Spinal cord (tissue), 10 donors: ENCODE results near the gene FAM3D. TPM values are rescaled to one million over a fixed set of nuclear protein-coding genes. Genes with fewer than 3 reads are reported as not detected.
A peak's percentile ranks its signal among the peaks of the same experiment; 100 is the strongest.

Experiments
- DNase-seq, 6 donors: peaks; one replicate each; pipeline versions ENCODE4 v3.0.0 to v3.0.0-alpha.2; 2013 to 2015; ENCODE audit warnings: low spot score in 6 of 6, low read depth in 4 of 6
- H3K27ac ChIP-seq: one replicate; pipeline ENCODE4 v1.5.1; 2013; ENCODE audit warnings: low read depth, low read length, control low read depth
- H3K27me3 ChIP-seq: one replicate; pipeline ENCODE4 v1.6.1; 2013; ENCODE audit warnings: low read length; ENCODE audit not compliant: control insufficient read depth, insufficient read depth
- H3K36me3 ChIP-seq: one replicate; pipeline ENCODE4 v1.6.1; 2013; ENCODE audit warnings: low read length; ENCODE audit not compliant: control insufficient read depth, insufficient read depth
- H3K4me1 ChIP-seq: one replicate; pipeline ENCODE4 v1.6.1; 2013; ENCODE audit warnings: low read length; ENCODE audit not compliant: control insufficient read depth, insufficient read depth
- H3K4me3 ChIP-seq: one replicate; pipeline ENCODE4 v1.5.1; 2013; ENCODE audit warnings: low read depth, low read length, control low read depth
- H3K9me3 ChIP-seq: one replicate; pipeline ENCODE4 v1.6.1; 2013; ENCODE audit warnings: low read length; ENCODE audit not compliant: control insufficient read depth, insufficient read depth
- WGBS: methylation state at CpG from one replicate; pipeline ENCODE4 v1.1.5; 2013; ENCODE audit warnings: missing lambda C conversion rate; ENCODE audit not compliant: insufficient coverage; 5-methylcytosine and 5-hydroxymethylcytosine counted together
- polyA plus RNA-seq, 2 donors: library from polyadenylated mRNA; unstranded; fragments of 120-200 nt; gene quantifications; one replicate each; pipeline ENCODE4 v1.2.1, GENCODE V29; 2013; ENCODE audit not compliant: insufficient read length in 2 of 2
- total RNA-seq, 2 donors: library from RNA; depleted of rRNA in 1 of 2; stranded (reverse); fragments of 120-200 nt in 1 of 2; fragments of >200 nt in 1 of 2; gene quantifications; one replicate each; pipeline versions ENCODE4 v1.2.3 to v1.2.4, GENCODE V29; 2013 to 2014
- donor health status: healthy.

The FAM3D gene
- total and polyA plus RNA-seq, 4 donors: 0.17 to 0.39 (median 0.20) TPM; not detected in 1

DNA sequence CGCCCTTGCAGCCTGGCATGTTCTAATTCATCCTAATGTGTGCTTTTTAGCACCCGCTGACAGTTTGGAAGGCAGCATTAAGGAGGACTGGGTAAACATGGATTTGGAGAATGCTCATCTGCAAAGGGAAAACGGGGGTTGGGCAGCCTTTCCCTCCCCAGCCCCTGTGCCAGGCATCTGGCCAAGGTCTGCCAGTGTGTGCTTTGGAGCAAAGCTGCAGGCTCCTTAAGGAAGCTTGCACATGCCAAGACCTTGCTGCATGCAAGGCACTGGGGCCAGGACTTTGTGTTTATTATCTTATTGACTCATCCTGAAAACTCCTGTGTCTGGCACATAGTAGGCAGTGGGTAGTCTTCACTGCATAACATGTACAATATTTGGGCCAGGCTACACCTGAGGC lies 20.1 kb downstream of the FAM3D start:
- peaks cover 4% of the 10 kb centered on the region for H3K4me1 ChIP-seq
- no peak overlapping the region for H3K4me3 ChIP-seq
- no peaks in the 10 kb centered on the region for H3K9me3 ChIP-seq
- 55% methylated on average over 3 of the region's 3 CpGs for WGBS
- no peaks in the 10 kb centered on the region for H3K36me3 ChIP-seq
- no peaks in the 10 kb centered on the region for H3K27me3 ChIP-seq
- H3K27ac ChIP-seq: no peak overlapping the region
- peak in 1 of 6 donors; percentile 80 for DNase-seq

DNA sequence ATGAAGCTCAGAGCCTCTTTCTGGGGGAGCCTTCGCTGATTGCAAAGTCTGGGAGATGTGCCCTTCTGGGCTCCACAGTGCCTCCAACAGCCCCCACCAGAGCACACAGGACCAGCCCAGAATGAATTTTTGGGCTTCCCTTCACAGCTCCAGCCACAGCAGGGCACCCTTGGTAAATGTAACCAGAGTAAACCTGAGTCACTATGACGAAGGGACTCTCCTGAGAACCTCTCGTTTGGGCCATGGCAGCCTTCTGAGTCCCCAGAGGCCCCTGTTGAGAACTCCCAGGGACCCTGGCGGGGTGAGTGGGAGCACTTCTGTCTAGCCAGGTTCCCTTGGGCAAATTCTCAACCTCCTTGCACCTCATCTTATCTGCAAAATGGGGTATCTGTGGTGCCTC lies 20.8 kb downstream of the FAM3D start:
- Histone ChIP-seq H3K4me1 (peaks cover 7% of the 10 kb centered on the region), H3K27me3 (no peaks in the 10 kb centered on the region), H3K9me3 (no peaks in the 10 kb centered on the region), H3K27ac (no peak overlapping the region), H3K4me3 (no peak overlapping the region), H3K36me3 (no peaks in the 10 kb centered on the region)
- WGBS: 89% methylated on average over 4 of the region's 4 CpGs
- no peak for DNase-seq

- Histone ChIP-seq H3K4me3 (no peak overlapping the region), H3K4me1 (peaks cover 10% of the 10 kb centered on the region), H3K27me3 (no peaks in the 10 kb centered on the region), H3K9me3 (no peaks in the 10 kb centered on the region), H3K27ac (no peak overlapping the region), H3K36me3 (no peaks in the 10 kb centered on the region)
- 86% methylated on average over 4 of the region's 4 CpGs for WGBS
- DNase-seq: no peak
Measured at GRCh38 chr3:58642846-58643245, 23.7 kb downstream of the FAM3D start.

DNA sequence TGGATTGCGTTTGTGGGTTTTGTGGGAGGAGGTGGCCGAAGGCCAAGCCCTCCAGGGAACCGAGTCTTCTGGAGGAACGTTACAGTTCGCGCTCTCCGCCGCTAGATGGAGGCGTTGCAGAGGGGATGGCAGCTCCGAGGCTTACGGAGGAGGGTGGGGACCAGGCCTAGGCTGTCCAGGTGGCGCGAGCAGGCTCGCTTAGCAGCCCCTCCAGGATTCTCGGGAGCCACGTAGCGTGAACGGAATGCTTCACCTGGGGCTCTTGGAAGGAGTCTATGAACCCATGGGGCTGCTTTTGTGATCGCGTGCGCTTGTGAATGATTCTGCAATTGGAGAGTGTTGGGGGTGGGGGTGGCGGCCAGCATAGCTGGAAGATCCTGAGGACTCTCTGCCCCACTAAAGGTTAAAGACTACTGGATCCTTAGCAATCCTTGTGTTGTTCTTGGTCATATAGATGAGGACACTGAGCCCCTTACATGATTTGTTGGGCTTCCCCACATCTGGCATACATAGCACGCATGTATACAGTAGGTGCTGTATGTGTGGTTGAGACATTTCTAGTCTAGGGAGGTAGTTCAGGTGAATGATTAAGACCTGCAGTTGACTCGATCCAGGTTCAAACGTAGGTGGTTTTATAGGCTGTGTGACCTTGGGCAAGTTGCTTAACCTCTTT lies 25.7 kb downstream of the FAM3D start:
- Histone ChIP-seq H3K27me3 (no peaks in the 10 kb centered on the region), H3K4me3 (no peak overlapping the region), H3K9me3 (no peaks in the 10 kb centered on the region), H3K4me1 (peaks cover 6% of the 10 kb centered on the region), H3K36me3 (no peaks in the 10 kb centered on the region), H3K27ac (no peak overlapping the region)
- WGBS: 18% methylated on average over 25 of the region's 25 CpGs
- DNase-seq: peak in 4 of 6 donors; percentile 48 to 94 (median 76)

- Histone ChIP-seq H3K4me3 (no peak overlapping the region), H3K27ac (no peak overlapping the region), H3K9me3 (no peaks in the 10 kb centered on the region), H3K4me1 (peaks cover 6% of the 10 kb centered on the region), H3K36me3 (no peaks in the 10 kb centered on the region), H3K27me3 (no peaks in the 10 kb centered on the region)
- 94% methylated on average over 6 of the region's 10 CpGs for WGBS
- DNase-seq: no peak
Measured at GRCh38 chr3:58639842-58640241, 26.7 kb downstream of the FAM3D start.

DNA sequence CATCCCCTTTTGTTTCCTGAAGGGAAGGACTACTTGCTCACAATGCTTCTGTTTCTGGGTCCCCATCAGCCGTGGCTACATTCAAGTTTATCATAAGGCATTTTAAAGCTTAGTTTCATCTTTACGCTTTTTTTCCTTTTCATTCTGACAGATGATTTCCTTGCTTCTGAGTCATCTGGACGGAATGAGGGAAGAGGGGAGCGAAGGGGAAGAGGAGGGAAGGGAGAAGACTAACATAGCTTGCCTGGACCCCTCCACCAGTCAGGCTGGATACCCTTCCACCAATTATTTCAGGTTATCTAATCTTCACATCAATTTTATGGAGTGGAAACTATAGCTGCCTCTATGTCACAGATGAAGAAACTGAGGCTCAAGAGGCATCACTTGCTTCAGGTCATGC lies 27.6 kb downstream of the FAM3D start:
- Histone ChIP-seq H3K27me3 (no peaks in the 10 kb centered on the region), H3K4me1 (peaks cover 6% of the 10 kb centered on the region), H3K36me3 (no peaks in the 10 kb centered on the region), H3K27ac (no peak overlapping the region), H3K4me3 (no peak overlapping the region), H3K9me3 (no peaks in the 10 kb centered on the region)
- no CpG with 5 or more reads among the region's 4 CpGs for WGBS
- no peak for DNase-seq

DNA sequence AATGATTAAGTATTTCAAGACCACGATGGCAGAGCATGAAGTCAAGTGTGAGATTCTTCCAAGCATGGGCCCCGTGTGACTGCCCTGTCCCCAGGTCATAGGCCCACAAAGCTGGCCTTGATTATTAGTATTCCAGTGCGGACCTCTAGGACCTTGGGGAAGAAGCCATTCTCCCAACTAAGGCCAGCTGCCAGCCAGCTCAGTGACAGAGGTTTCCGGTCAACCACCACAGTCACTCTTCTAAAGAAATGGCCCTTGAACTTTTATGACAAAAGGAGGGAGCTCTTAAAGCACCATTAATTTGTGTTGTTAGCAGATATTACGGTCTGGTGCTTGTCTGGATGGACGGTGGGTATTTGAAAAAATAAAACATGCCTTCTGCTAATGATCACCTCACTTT lies 28.0 kb downstream of the FAM3D start:
- no peaks in the 10 kb centered on the region for H3K36me3 ChIP-seq
- H3K4me1 ChIP-seq: peaks cover 6% of the 10 kb centered on the region
- WGBS: 60% methylated on average over 3 of the region's 6 CpGs
- no peak overlapping the region for H3K27ac ChIP-seq
- no peaks in the 10 kb centered on the region for H3K9me3 ChIP-seq
- no peak for DNase-seq
- H3K4me3 ChIP-seq: no peak overlapping the region
- H3K27me3 ChIP-seq: no peaks in the 10 kb centered on the region

DNA sequence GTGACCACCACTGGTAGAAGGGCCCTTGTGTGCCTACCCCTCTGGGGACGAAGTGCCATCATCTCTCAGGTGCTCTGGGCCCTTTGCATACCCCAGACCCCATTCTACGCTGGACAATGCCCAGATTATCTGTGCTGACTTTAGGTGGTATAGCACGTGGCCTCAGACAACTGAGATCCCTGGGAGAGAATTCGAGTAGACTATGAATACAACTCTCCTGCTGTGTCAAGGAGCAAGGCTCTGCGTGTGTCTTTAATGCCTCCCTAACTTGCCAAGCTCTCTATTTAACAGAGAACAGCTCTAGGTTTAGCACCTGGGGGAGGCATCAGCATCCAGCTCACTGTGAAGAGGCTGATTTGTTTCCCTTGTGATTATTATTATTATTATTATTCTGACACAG lies 29.1 kb downstream of the FAM3D start:
- Histone ChIP-seq H3K27me3 (no peaks in the 10 kb centered on the region), H3K27ac (no peak overlapping the region), H3K36me3 (no peaks in the 10 kb centered on the region), H3K4me1 (peaks cover 6% of the 10 kb centered on the region), H3K9me3 (no peaks in the 10 kb centered on the region), H3K4me3 (no peak overlapping the region)
- no peak for DNase-seq
- WGBS: 58% methylated on average over 2 of the region's 5 CpGs

DNA sequence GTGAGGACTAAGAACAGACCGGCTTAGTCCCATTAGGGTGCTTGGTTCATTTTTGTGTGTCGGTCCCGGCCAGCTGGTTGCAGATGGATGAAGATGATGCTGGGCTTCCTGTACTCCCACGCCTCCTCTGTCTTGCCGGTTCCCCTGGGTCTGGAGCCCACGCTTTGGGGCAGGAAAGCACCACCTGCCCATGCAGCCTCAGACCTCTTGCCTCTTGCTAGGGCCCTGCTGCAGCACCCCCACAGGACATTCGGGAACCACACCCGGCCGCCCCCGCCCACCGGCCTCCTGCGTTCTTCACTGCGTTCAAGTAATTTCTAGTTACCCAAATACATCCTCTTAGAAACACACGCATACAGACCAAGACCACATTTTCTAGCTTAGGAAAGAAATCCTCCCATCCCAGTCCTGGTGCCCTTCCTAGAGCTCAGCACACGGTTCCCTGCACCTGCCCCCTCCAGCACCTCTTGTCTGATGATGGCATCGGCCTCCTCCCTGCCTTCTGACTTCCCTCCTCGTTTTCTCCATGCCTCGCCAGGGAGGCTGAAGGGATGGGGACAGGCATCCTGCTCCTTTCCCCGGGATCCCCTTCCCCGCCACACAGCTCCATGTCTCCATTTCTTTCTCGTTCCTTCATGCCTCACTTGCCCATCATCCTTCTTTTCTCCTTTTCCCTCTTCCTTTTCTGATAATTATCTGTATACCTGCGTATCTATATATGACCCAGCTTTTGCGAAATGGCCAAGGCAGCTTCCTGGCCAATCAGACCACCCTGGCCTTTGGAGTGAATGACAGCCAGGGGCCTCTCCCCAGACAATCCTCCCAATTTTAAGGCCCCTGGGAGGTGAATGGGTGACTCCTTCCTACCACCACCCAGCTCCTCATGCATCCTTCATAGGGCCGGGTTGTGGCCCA lies 30.9 kb downstream of the FAM3D start:
- WGBS: 83% methylated on average over 23 of the region's 24 CpGs
- no peaks in the 10 kb centered on the region for H3K27me3 ChIP-seq
- no peak for DNase-seq

More for the DNA sequence above, 30.9 kb downstream of the FAM3D start:
- no peak overlapping the region for H3K4me3 ChIP-seq
- no peak overlapping the region for H3K27ac ChIP-seq
- H3K36me3 ChIP-seq: no peaks in the 10 kb centered on the region
- no peaks in the 10 kb centered on the region for H3K9me3 ChIP-seq
- peaks cover 2% of the 10 kb centered on the region for H3K4me1 ChIP-seq
